Left colon (tissue), 2 donors: Measurements from ENCODE around the gene IQGAP2. TPM values are rescaled to one million over a fixed set of nuclear protein-coding genes. Genes with fewer than 3 reads are reported as not detected.

Experiments
- ATAC-seq: fragments of 200-7000 bp; cut with Tn5 transposase; one replicate; pipeline ENCODE4 v1.9.1; 2020; ENCODE audit warnings: mild to moderate bottlenecking, moderate library complexity
- DNase-seq, 2 donors: peaks; one replicate each; pipeline ENCODE4 v3.0.0-alpha.2; 2020
- intact Hi-C, 2 donors: fragments of 100-400 bp; cut with DNase I in 1 of 2; cut with micrococcal nuclease in 1 of 2; formaldehyde crosslinking; loops; one replicate each; pipeline versions ENCODE4 v1.11.2 to v1.14.0; 2022; cut with DNase I, micrococcal nuclease
- total RNA-seq, 2 donors: library from RNA; stranded (reverse); fragmentation: NEBNext Ultra II Directional; extraction: Animal tissue kit (Norgen Biotek cat#: 25700); gene quantifications; one replicate each; pipeline ENCODE4 v1.2.1, GENCODE V29; 2021
- donor health status: DM: no; HTN: no; CAD: no.
- donor health status: DM: yes; HTN: yes; CAD: no.

Gene IQGAP2
- total RNA-seq, 2 donors from 2014 or later, result 104 to 123 TPM

DNA sequence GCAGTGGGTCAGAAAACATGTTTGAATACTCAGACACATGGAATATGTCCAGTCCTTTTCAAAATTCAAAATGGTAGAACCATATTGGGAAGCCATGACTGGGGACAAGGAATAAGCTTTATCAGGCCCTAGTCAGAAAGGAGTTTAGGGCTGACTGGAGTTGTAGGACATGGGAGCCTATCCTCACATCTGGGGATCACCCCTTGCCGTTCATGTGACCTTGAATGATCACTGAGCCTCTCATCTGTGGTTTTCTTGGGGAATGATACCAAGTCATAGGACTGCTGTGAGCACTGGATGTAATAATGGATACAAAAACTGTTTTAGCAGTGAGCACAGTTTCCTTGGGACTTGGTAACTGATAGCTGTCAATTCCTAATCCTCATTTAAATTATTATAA is 84.7 kb downstream of the IQGAP2 start:
- no peak for DNase-seq
- ATAC-seq, result no peak
- intact Hi-C loops, result no loop called here

DNA sequence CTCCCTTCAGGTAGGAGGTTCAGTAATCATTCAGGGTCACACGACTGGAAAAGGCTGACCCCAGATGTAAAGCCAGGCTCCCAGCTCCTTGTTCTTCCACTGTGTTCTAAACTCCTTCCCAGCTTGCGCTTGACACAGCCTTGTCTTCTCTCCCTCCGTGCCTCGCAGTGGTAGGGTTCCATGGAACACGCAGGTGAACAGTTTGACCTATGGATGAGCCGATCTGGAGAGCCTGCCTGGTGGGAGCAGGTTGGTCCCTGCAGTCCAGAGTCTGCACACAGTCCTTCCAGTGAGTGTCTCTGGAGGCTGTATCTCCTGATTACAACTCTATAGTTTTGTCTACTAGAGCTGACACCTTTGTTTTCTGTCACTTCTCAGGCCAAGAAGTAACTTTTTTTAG is 85.9 kb downstream of the IQGAP2 start:
- DNase-seq, result no peak
- intact Hi-C loops, result no loop called here
- ATAC-seq, result no peak

DNA sequence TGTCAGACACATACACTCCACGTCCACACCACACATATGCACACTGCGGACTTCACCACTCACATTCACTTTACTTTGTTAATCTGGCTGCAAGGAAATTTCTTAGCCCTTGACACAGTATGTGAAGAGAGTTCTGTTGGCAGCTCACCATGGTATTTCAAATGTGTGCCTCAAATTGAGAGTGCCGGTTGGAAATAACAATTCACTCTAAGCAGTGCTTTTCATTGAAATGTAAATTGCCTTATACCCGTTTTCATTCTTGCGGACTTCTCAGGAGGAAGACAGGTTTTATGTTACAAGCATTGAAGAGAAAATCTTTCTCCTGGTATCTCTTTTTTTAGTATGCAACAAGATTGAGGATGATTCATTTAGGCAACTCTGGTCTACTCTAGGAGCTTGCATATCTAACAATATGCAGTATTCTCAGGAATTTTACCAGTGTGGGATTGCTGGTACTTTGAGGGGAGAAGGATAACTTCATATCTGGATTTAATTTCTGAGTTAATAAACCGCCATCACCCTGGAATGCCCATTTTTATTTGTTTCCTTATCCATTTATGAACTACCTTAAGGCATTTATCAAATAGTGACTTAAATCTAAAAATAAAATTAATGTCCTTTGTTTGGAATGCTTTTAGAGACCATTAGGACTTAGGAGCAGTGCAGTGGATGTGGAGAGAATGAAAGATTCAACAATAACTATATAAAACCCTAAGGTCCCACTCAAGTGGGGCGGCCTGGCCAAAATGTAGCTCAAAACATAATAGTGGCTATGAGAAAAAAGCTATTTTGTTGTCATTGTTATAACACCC is 87.0 kb downstream of the IQGAP2 start:
- intact Hi-C loops, result no loop called here
- no peak for DNase-seq
- ATAC-seq, result no peak

DNA sequence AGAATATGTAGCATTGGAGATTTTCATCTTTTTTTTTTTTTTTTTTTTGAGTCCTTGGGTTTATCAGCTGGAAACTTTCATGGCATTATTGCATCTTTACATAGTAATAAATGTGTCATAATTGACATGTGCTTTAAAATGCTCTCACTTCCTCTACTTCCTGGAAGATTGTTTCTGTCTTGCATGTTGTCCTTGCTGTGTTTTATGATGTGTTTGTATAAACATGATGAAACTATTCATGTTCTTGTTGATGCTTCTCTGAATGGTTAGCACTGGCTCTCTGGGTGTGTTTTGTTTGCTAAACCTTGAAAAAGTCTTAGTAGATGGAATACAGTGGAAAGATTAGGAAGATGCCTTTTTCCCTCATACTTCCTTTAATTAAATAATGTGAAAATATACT is 87.9 kb downstream of the IQGAP2 start:
- DNase-seq (no peak), ATAC-seq (peak; percentile 85)
- intact Hi-C loops, result no loop called here

DNA sequence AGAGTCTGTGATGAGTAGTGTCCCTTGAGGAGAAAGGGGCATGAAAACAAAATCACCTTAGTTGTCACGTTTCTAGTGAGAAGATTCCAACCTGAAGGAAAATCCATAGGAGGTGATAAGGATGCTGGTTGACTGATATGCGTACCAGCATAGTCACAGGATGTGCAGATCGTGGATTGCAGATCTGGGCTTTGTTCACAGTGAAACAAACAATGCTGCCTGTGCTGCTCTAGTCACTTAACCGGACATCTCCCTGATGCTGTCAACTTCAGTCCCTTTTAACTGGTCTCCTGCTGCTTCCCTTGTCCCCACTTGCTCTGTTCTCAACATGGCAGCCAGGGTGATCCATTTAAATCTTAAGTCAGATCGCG is 89.7 kb downstream of the IQGAP2 start:
- intact Hi-C loops, result no loop called here
- DNase-seq (no peak), ATAC-seq (no peak)

DNA sequence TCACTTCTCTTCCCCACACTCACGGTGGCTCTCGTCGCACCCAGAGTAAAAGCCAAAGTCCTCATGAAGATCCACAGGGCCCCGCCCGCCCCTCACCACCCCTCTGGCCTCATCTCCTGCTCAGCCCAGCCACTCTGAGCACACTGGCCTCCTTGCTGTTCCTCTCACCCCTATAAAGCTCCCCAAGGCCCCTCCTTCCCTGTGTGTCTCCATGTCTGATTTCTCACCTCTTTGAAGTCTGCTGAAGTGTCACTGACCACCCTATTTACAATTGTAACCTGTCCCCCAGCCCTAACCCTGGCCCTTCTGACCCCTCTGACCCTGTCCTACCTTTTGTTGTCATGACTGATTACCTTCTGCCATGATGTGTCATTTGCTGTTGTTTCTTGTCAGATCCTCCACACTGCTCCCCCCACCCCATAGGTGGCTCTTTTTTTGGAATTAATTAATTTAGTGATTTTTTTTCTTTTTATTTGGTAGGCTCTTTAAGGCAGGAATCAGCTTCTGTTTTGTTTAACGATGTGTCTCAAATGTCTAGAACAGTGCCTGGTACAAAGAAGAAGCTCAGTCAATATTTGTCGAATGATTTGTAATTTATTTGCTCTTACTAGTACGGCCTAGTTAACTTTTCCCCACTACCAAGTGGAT is 90.2 kb downstream of the IQGAP2 start:
- intact Hi-C loops, result no loop called here
- no peak for DNase-seq
- ATAC-seq, result peak; percentile 36

DNA sequence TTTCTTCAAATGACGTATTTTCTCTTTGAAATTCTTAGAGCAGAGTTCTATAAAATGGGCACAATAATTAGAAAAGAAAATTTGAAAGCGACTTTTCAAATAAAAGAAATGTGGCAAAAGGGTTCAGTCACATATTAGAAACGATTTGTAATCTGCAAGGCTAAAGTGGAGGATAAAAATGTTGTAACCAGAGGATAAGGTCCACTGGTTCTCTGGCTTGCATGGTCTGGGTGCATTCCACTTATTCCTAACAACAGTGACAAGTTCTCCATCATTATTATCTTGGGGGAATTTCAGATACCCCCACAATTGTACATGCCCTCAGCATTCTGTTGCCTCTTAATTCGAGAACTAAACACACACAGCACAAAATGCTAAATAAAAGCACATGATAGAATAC is 91.1 kb downstream of the IQGAP2 start:
- intact Hi-C loops, result no loop called here
- ATAC-seq (no peak), DNase-seq (no peak)

DNA sequence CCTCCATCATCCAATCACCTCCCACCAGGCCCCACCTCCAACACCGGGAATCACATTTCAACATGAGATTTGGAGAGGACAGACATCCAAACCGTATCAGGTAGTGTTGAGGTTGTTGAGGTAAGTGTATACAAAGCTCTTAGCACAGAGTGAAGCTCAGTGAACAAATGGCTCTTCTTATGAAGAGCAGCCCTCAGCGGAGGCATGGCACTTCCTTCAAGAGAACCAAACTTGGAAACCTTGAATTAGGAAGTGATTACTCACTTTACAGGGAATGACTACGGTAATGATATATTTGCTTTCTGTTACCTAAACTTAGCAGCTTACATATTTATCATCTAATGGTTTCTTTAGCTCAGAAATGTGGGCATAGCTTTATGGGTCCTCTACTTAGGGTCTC is 92.8 kb downstream of the IQGAP2 start:
- DNase-seq, result no peak
- intact Hi-C loops, result no loop called here
- no peak for ATAC-seq

DNA sequence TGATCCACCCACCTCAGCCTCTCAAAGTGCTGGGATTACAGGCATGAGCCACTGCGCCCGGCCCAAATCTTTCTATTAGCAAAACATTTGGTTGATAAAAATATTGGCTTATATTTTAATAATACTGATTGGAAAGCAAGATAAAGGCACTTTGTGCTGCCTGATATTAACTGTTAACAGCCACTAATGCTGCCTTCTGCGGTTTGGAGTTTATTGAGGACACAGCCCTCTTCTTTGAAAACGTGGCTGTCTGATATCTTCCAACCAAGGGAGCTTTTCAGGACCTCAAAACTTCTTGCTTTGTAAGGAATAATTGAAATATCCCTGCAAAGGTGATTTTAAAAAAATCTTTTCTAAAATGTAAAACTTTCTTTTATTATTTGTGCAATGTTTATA is 94.0 kb downstream of the IQGAP2 start:
- intact Hi-C loops, result no loop called here
- no peak for ATAC-seq
- DNase-seq, result no peak

DNA sequence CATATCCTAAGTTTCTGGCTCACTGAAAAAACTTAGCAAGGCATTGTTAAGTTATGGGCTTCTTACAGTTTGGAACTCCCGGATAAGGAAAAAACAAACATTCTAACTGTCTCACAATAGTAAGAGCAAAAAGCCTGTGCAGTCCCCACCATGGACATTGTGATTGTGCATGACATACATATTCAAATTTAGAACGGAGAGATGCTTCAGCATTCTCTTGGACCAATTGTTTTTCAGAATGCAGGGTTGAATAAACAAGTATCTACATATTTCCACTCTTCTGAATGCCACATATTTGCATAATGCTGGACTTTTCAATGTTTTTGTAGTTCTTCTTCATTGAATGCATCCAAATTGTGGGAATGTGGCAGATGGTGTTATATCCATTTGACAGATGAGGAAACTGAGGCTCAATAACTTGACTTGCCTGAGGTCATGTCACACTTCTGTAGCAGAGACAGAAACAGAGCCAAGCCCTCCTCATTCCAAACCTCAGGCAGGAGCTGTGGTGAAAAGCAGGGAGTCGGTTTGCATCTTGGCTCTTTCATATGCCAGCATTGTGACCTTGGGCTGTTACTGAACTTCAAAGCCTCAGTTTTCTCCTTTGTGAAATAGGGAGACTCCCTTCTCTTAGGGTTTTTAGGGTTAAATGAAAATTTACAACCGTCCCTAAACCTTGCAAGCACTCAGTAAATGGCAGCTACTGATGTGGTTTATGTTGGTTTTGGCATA is 95.1 kb downstream of the IQGAP2 start:
- intact Hi-C loops, result no loop called here
- DNase-seq, result no peak

DNA sequence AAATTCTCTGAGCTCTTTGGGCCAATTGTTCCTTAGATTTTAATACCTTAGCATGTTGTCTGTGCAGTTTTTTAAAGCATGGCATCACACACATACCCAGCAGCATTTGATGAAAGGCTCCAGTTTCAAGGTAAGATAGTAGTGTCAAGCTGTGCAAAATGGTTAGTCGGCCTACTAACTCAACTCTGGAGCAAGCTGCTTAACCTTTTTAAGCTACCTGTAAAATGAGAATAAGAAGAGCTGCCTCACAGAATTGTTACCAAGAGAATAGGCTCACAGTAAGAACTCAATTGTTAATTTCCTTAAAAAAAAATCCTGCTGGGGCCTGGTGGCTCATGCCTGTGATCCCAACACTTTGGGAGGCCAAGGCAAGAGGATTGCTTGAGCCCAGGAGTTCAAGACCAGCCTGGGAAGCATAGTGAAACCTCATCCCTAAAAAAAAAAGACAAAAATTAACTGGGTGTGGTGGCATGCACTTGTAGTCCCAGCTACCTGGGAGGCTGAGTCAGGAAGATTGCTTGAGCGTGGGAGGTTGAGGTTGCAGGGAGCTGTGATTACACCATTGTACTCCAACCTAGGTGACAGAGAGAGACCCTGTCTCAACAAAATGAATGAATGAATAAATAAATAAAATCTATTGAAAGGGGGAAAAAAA is 96.5 kb downstream of the IQGAP2 start:
- no peak for DNase-seq
- intact Hi-C loops, result no loop called here
- ATAC-seq, result no peak

More for the DNA sequence above, 95.1 kb downstream of the IQGAP2 start:
- ATAC-seq, result no peak

DNA sequence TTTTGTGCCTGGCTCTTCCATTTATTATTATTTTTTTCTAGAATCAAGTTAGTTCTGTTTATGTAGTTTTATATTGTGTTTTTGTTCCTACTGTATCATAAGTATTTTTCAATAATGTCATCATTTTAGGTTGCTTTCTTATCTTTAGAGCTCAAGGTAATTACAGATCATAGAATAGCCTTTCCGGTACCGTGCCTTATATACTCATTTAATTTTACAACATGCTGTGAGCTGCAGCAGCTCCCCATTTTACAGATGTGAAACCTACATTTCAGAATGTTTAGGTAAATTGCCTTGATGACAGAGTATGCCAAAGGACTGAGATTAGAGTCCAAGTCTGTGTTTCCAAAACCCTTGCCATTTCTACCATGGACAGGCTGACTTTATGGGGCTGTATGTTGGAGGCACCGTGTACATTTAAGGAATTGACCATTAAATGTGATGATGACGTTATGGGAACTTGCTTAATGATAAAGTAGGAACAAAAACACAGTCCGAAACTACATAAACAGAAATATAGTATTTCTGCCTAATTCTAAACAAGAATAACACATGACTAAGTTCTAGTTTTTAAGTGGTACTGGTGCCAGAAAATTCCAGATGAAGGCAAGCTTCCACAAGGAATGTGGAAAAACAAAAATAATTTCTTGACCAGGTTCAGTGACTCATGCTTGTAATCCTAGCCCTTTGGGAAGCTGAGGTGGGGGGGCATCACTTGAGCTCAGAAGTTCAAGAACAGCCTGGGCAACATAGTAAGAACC is 97.7 kb downstream of the IQGAP2 start:
- peak; percentile 16 for ATAC-seq
- intact Hi-C loops, result no loop called here
- no peak for DNase-seq

DNA sequence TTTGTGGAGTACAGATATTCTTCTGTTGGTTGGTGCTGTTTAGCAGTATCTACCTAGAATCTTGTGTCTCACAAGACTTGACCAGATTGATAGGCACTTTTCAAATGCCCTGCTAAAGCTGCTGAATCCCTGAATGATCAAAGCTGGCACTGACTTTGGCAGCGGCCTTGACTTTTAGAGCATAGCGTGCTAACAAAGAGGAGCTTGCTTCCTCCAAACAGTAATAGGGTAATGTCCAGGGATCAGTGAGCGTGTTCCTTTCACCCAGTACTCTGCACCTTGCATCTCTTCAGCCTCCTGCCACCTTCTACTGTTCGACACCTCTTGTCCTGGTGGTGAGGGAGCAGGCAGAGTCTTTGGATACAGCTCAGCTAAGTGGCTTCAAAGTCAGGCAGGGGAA is 100.8 kb downstream of the IQGAP2 start:
- DNase-seq, result no peak
- intact Hi-C loops, result no loop called here
- ATAC-seq, result peak; percentile 25

DNA sequence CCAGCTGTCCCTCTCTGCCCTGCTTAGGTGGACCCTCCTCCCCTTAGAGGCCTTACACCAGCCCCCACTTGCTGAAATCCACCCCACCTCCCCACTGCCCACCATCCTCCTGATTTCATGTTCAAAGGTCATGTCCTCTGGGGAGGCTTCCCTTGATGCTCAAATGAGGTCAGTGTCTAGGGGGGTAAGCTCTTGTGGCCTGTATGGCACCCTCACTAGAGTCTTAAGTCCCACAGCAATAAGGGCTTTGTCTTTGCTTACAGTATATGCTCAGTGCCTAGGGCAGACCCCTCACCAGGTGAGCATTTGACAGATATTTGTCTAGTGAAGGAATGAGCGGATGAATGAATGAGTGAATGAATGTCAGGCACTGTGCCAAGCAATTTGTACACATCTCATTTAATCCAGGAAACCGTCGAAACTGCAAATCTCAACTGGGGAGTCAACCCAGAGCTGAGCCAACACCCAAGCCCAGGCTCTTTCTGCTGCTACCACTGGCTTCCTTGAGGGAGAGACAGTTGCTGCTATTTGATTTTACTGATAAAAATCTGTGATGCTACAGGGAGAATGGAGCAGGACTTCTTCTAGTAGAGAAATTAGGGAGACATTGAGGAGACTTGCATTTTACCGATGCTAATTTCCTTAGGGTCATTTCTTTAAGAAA is 101.9 kb downstream of the IQGAP2 start:
- DNase-seq, result no peak
- intact Hi-C loops, result no loop called here
- ATAC-seq, result peak; percentile 62

DNA sequence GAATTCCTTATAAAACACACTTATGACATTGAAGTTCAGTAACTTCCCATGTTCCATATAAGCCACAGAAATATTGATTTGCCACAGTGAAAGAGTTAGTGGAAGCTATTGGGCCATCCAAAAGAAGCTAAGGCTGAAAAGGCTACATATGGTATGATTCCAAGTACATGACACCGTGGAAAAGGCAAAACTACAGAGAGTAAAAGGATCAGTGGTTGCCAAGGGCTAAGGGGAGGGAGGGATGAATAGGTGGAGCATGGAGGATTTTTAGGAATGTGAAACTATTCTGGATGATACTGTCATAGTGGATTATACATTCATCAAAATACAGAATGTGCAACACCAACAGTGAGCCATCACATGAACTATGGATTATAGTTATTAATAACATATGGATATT is 110.4 kb downstream of the IQGAP2 start:
- intact Hi-C loops, result no loop called here
- DNase-seq, result no peak
- ATAC-seq, result no peak

DNA sequence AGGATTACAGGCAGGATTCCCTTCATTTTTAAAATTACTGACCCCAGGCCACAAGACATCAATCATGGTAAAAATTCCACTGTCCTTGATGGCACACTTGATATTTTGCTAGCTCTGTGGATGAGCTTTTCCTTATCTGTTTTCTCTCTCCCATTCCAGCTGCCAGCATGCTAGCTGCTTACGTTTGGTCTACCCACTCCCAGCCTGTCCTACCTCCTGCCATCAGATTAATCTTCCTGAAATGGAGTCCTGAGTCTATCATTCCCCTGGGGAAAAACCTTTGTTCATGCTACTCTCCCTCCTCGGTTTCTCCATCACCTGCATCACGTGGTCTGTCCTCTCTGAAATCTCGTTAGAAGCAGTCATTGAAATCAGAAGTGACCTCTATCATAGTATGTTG is 111.2 kb downstream of the IQGAP2 start:
- DNase-seq (no peak), ATAC-seq (no peak)
- intact Hi-C loops, result no loop called here

DNA sequence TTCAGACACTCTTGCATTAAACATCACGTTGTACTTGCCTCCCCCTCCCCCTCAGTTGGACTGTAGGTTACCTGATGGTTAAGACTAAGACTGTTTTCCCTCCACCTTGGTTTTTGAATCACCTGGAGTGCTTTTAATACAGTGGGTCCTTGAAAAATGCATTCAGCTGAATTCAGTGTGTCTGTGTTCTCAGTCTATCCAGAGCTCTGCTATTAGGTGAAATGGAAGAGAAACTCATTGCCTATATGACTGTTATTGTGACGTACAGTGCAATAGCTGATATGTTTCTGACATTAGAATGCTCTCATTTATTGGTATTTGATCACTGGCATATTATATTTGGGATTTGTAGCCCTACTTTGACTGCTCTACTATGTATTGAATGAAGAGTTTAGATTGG is 111.6 kb downstream of the IQGAP2 start:
- no peak for ATAC-seq
- no peak for DNase-seq
- intact Hi-C loops, result no loop called here

DNA sequence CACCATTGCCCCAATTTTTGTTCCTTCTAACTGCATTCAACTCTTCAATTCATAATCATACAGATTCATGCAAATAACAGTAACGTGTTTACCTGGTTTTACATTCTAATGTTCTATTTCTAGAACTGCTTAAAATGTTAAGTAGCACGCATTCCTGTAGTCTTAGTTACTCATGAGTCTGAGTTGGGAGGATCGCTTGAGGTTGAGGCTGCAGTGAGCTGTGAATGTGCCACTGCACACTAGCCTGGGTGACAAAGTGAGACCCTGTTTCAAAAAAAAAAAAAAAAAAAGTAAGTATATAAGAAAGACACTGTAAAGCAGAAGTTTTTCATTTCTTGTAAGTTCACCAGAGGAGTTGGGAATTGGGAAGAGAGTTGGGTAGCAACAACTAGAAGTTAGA is 114.2 kb downstream of the IQGAP2 start:
- DNase-seq (no peak), ATAC-seq (no peak)
- intact Hi-C loops, result no loop called here
